Activated naive CD8-positive, alpha-beta T cell (primary cell): ENCODE data around the gene VPS8.

Experiments
- H3K27ac Mint-ChIP-seq: one replicate; pipeline ENCODE4 v1.8.0; 2021; ENCODE audit warnings: mixed read lengths
- H3K27me3 Mint-ChIP-seq: one replicate; pipeline ENCODE4 v1.8.0; 2021; ENCODE audit warnings: mixed read lengths
- H3K36me3 Mint-ChIP-seq: one replicate; pipeline ENCODE4 v1.8.0; 2021; ENCODE audit warnings: mixed read lengths
- H3K4me1 Mint-ChIP-seq: one replicate; pipeline ENCODE4 v1.8.0; 2021; ENCODE audit warnings: low read depth, mixed read lengths
- H3K4me3 Mint-ChIP-seq: one replicate; pipeline ENCODE4 v1.8.0; 2021; ENCODE audit warnings: mild to moderate bottlenecking, mixed read lengths
- H3K9me3 Mint-ChIP-seq: one replicate; pipeline ENCODE4 v1.8.0; 2021; ENCODE audit warnings: low read depth, mixed read lengths

The VPS8 gene

GRCh38 chr3:185084402-185084801 lies 272.4 kb downstream of the VPS8 start:
- H3K9me3 Mint-ChIP-seq, result no peaks in the 10 kb centered on the region
- no peak overlapping the region for H3K4me3 Mint-ChIP-seq
- no peaks in the 10 kb centered on the region for H3K4me1 Mint-ChIP-seq
- no peaks in the 10 kb centered on the region for H3K36me3 Mint-ChIP-seq
- H3K27me3 Mint-ChIP-seq, result peaks cover 2% of the 10 kb centered on the region
- no peak overlapping the region for H3K27ac Mint-ChIP-seq

- no peak overlapping the region for H3K4me3 Mint-ChIP-seq
- peaks cover 2% of the 10 kb centered on the region for H3K27me3 Mint-ChIP-seq
- no peaks in the 10 kb centered on the region for H3K36me3 Mint-ChIP-seq
- no peaks in the 10 kb centered on the region for H3K4me1 Mint-ChIP-seq
- no peak overlapping the region for H3K27ac Mint-ChIP-seq
- H3K9me3 Mint-ChIP-seq, result no peaks in the 10 kb centered on the region
Observed at GRCh38 chr3:185084901-185085300, 272.9 kb downstream of the VPS8 start.

- Mint-ChIP-seq H3K27me3 (peaks cover 5% of the 10 kb centered on the region), H3K36me3 (no peaks in the 10 kb centered on the region), H3K27ac (no peak overlapping the region), H3K4me3 (no peak overlapping the region), H3K9me3 (no peaks in the 10 kb centered on the region), H3K4me1 (no peaks in the 10 kb centered on the region)
Observed at GRCh38 chr3:185087419-185087818, 275.5 kb downstream of the VPS8 start.

GRCh38 chr3:185089343-185089742 lies 277.4 kb downstream of the VPS8 start:
- Mint-ChIP-seq H3K4me1 (no peaks in the 10 kb centered on the region), H3K36me3 (no peaks in the 10 kb centered on the region), H3K4me3 (no peak overlapping the region), H3K9me3 (no peaks in the 10 kb centered on the region), H3K27ac (no peak overlapping the region), H3K27me3 (peaks cover 10% of the 10 kb centered on the region)

GRCh38 chr3:185089751-185090150 lies 277.8 kb downstream of the VPS8 start:
- Mint-ChIP-seq H3K9me3 (no peaks in the 10 kb centered on the region), H3K27me3 (peaks cover 10% of the 10 kb centered on the region), H3K36me3 (no peaks in the 10 kb centered on the region), H3K4me1 (no peaks in the 10 kb centered on the region), H3K27ac (no peak overlapping the region), H3K4me3 (no peak overlapping the region)

GRCh38 chr3:185090811-185091210 lies 278.8 kb downstream of the VPS8 start:
- no peak overlapping the region for H3K27ac Mint-ChIP-seq

GRCh38 chr3:185093116-185093515 lies 281.1 kb downstream of the VPS8 start:
- H3K27me3 Mint-ChIP-seq, result peaks cover 16% of the 10 kb centered on the region
- no peaks in the 10 kb centered on the region for H3K4me1 Mint-ChIP-seq
- H3K36me3 Mint-ChIP-seq, result no peaks in the 10 kb centered on the region
- no peak overlapping the region for H3K27ac Mint-ChIP-seq
- no peaks in the 10 kb centered on the region for H3K9me3 Mint-ChIP-seq
- H3K4me3 Mint-ChIP-seq, result no peak overlapping the region

More at GRCh38 chr3:185090811-185091210, 278.8 kb downstream of the VPS8 start:
- no peaks in the 10 kb centered on the region for H3K4me1 Mint-ChIP-seq
- H3K4me3 Mint-ChIP-seq, result no peak overlapping the region
- H3K27me3 Mint-ChIP-seq, result peaks cover 13% of the 10 kb centered on the region
- H3K9me3 Mint-ChIP-seq, result no peaks in the 10 kb centered on the region
- no peaks in the 10 kb centered on the region for H3K36me3 Mint-ChIP-seq

GRCh38 chr3:185094697-185095096 lies 282.7 kb downstream of the VPS8 start:
- no peak overlapping the region for H3K27ac Mint-ChIP-seq
- H3K4me3 Mint-ChIP-seq, result no peak overlapping the region
- no peaks in the 10 kb centered on the region for H3K9me3 Mint-ChIP-seq
- no peaks in the 10 kb centered on the region for H3K36me3 Mint-ChIP-seq
- H3K4me1 Mint-ChIP-seq, result no peaks in the 10 kb centered on the region
- H3K27me3 Mint-ChIP-seq, result peaks cover 19% of the 10 kb centered on the region
